Mucosa of gallbladder (tissue), 1 donor: ENCODE results near the gene TEDC1. TPM values are rescaled to one million over a fixed set of nuclear protein-coding genes. Genes with fewer than 3 reads are reported as not detected.

Experiments
- DNase-seq: peaks from one replicate; pipeline ENCODE4 v3.0.0-alpha.2; 2020; ENCODE audit warnings: low spot score
- total RNA-seq: library from RNA; stranded (reverse); gene quantifications from one replicate; pipeline ENCODE4 v1.2.1, GENCODE V29; 2021
- donor health status: DM: no; HTN: no; CAD: no.

The TEDC1 gene
- total RNA-seq, 1 donor from 2014 or later, result 10.8 TPM

GRCh38 chr14:105484997-105485393 is 6.1 kb upstream of the TEDC1 start:
- no peak for DNase-seq

- DNase-seq, result no peak
Measured at GRCh38 chr14:105485739-105486162, 5.3 kb upstream of the TEDC1 start.

- no peak for DNase-seq
Measured at GRCh38 chr14:105486163-105486973, 4.7 kb upstream of the TEDC1 start, which contains the start of gene CRIP1. CRIP1 (plus strand) TSS chr14:105486886; CDS start chr14:105487260, 374 bp downstream.

- DNase-seq, result no peak
Measured at GRCh38 chr14:105486974-105487448, 4.0 kb upstream of the TEDC1 start.

GRCh38 chr14:105487449-105487985 is 3.5 kb upstream of the TEDC1 start:
- DNase-seq, result no peak

- DNase-seq, result no peak
Measured at GRCh38 chr14:105487986-105488777, 2.9 kb upstream of the TEDC1 start.

GRCh38 chr14:105488781-105489541 is 2.1 kb upstream of the TEDC1 start:
- DNase-seq, result no peak

GRCh38 chr14:105489542-105490266 is 1.3 kb upstream of the TEDC1 start:
- peak; percentile 90 for DNase-seq

- no peak for DNase-seq
Measured at GRCh38 chr14:105490267-105490571, 827 bp upstream of the TEDC1 start.

GRCh38 chr14:105491366-105491973 is 424 bp downstream of the TEDC1 start:
- no peak for DNase-seq

- no peak for DNase-seq
Measured at GRCh38 chr14:105492031-105492970, 1.3 kb downstream of the TEDC1 start.

- no peak for DNase-seq
Measured at GRCh38 chr14:105492971-105493871, 2.2 kb downstream of the TEDC1 start.

GRCh38 chr14:105493921-105494605 is 3.0 kb downstream of the TEDC1 start:
- DNase-seq, result no peak

- DNase-seq, result no peak
Measured at GRCh38 chr14:105494606-105494929, 3.5 kb downstream of the TEDC1 start.

GRCh38 chr14:105495101-105495989 is 4.3 kb downstream of the TEDC1 start:
- DNase-seq, result no peak

- DNase-seq, result no peak
Measured at GRCh38 chr14:105495990-105496830, 5.2 kb downstream of the TEDC1 start.
